GM18517 (cell line): ENCODE measurements around the gene SCN9A.
A peak's percentile ranks its signal among the peaks of the same experiment; 100 is the strongest.

Source experiments
- ATAC-seq: cut with Tn5 transposase; IDR thresholded peaks from one replicate; pipeline ENCODE4 v1.9.1; 2021; ENCODE audit warnings: mild to moderate bottlenecking, moderate library complexity; ENCODE audit not compliant: unreplicated experiment

The SCN9A gene

DNA sequence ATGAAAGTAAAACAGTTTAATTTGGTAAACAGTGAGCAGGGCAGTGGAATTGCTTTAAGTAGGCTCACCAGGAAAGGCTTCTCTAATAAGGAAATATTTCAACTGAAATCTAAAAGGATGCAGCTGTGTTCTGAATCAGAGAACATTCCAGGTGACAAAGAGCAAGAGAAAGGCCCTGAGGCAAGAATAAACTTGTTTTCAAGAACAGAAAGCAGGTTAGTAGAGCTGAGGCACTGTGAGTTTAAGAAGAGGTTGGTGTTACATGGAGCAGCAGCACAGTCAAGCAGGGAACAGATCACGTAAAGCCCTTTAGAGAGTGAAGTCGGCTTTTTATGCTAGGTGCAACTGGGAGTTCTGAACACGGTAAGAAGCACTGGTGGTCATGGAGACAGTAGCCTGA is 191.0 kb downstream of the SCN9A start:
- ATAC-seq = no peak

DNA sequence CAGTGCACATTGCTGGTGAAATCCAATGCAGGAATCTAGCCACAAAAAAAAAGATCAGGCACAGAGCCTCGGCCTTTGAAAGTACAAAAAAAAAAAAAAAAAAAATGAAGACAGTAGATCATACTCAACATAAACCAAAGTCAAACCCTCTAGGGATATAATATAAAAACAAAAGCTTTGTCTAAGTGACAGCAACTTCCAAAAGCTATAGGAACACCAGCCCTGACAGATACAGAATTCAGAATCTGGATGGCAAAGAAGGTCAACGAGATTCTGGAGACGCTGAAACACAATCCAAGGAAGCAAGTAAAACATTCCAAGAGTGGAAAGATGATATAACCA is 194.0 kb downstream of the SCN9A start:
- ATAC-seq = no peak

GRCh38 chr2:166180951-166181812 is 194.6 kb downstream of the SCN9A start:
- peak; percentile 93 for ATAC-seq

GRCh38 chr2:166179201-166179600 is 196.5 kb downstream of the SCN9A start:
- no peak for ATAC-seq

DNA sequence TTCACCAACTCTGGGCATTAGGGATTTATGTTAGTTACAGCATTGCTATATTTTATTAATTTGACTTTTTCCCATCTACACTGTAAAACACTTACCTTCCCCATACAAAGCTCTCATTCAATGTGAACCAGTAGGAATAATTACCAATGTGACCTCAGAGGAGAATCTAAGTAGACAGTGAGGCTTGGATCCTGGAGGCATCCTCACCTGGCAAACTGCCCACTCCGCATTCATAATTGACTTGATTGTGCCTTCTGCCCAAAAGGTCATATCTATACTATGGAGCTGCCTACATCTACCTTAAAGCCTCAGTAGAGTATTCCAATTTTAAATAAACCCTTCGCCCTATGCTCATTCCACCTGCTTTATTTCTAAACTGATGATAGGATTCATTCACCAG is 202.5 kb downstream of the SCN9A start:
- ATAC-seq = no peak

DNA sequence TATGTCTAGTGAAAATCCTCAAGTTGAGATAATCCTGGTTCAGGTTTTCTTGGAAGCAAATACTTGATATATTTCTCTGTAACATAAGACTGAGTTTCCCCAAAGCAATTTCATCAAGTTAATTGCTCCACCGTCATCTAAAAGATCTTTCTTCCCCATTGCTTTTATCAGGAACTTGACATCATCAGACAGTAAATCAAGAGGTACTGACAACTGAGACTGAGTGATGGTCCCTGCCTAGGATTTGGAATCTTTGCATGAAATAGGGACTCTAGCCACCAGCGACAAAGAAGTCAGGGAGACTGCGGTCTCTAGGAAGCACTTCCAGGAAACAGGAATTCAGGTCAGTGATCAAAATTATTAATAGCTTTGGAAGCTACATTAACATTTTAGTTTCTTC is 204.5 kb downstream of the SCN9A start:
- ATAC-seq = no peak

DNA sequence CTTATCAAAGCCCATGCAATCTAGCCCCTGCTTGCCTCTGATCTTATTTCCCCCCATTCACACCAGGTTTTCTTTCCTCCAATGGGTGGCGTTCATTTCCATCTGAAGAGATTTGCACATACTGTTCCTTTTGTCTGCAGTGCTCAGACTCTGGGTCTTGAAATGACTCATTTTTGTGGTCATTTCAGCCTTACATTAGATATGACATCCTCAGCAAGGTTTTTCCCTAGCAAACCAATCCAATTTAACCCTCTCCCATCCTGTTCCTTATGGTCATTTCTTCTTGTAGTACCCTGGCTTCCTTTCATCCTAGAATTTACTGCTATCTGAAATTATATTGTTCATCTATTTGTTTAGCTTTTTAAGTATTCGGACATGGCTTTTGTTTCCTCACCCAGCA is 205.4 kb downstream of the SCN9A start:
- peak; percentile 74 for ATAC-seq

GRCh38 chr2:166167449-166167848 is 208.3 kb downstream of the SCN9A start:
- ATAC-seq = no peak

GRCh38 chr2:166163775-166164174 is 212.0 kb downstream of the SCN9A start:
- ATAC-seq = no peak

DNA sequence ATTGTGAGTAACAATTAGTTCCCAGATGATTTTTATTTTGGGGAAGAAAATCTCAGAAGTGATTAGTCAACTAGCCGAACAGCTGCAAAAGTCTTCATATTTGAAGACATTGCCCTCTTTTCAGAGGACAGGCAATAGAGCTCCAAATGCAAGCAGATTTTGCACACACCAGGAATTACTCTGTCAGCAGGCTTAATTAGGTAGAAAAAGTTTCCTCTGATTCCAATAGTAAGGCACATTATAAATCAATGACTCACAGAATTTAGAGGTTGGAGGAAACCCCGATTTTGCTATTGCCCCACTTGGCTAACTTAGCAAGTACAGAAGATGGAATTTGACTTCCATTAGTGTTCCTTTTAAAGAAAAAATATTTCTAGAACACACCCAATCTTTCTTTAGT is 217.2 kb downstream of the SCN9A start:
- no peak for ATAC-seq

GRCh38 chr2:166157578-166157977 is 218.2 kb downstream of the SCN9A start:
- ATAC-seq = no peak

GRCh38 chr2:166156985-166157490 is 218.7 kb downstream of the SCN9A start:
- ATAC-seq = no peak

GRCh38 chr2:166155589-166155988 is 220.2 kb downstream of the SCN9A start:
- ATAC-seq = no peak

DNA sequence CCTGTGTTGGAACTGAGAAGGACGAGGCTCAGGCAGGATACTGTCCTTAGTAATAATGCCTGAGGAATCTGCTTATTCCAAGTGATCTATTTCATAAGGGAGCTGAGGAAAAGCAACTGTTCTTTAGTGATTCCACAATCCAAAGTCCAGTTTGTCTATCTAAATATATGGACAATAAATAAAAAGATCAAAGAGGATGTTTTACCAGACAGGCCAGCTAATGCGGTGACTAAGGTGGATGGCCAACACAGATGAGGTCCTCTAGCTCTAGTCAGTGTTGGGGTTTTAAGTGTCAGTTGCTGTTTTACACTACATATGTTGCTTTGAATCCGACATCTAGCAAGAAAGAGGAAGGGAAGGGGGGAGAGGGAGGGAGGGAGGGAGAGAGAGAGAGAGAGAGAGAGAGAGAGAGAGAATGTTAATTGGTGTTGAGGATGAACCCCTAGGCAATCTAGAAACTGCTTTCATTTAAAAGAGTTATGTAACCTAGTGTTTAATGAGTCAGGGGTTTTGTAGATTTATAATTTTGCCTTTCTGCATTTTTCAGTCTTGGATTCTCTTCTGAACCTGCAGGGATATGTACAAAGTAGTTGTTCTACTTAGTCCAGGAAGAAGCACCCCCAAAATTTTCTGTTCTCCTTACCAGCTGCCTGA is 220.9 kb downstream of the SCN9A start:
- no peak for ATAC-seq

GRCh38 chr2:166152064-166152463 is 223.7 kb downstream of the SCN9A start:
- no peak for ATAC-seq

GRCh38 chr2:166148500-166149400 is 227.0 kb downstream of the SCN9A start:
- no peak for ATAC-seq

GRCh38 chr2:166147883-166148282 is 227.9 kb downstream of the SCN9A start:
- ATAC-seq = no peak
